NCI-H1436 treated with DMSO at 0.1 percent for 48 hours (cell line): ENCODE data around the gene RNF126.
A peak's percentile ranks its signal among the peaks of the same experiment; 100 is the strongest.
"Not testable (repeated sequence)": the region's sequence is repeated elsewhere in the genome, so short reads cannot be mapped to it uniquely, and the experiment has no call there.

ENCODE experiments used
- DNase-seq: peaks from one replicate; lab custom pipeline; 2025; lab: John Stamatoyannopoulos, UW

RNF126 gene

GRCh38 chr19:662962-663681 is at the start of gene RNF126:
RNF126 (minus strand) TSS chr19:663214; CDS start chr19:663121, 93 bp downstream.
- peak; percentile 56 for DNase-seq

- no peak for DNase-seq
Measured at GRCh38 chr19:711254-711653, 48.2 kb upstream of the RNF126 start.

DNA sequence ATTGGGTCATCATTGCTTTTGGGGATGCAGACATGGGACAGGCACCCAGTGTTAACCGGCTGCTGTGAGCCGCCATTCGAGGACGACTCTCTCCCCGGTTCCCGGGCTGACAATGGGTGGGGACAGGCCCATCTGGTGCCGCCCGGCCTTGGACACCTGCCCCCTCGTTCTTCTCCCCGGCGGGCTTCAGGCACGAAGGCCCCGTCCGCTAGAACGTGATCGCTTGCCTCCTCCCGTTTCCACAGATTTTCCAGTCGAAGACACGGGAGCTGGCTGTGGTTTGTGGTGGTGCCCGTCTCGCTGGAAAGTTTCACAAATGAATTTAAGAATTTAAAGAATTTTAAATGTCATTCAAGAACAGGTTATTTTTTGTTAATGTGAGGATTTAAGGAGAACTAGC is 47.8 kb upstream of the RNF126 start:
- no peak for DNase-seq

DNA sequence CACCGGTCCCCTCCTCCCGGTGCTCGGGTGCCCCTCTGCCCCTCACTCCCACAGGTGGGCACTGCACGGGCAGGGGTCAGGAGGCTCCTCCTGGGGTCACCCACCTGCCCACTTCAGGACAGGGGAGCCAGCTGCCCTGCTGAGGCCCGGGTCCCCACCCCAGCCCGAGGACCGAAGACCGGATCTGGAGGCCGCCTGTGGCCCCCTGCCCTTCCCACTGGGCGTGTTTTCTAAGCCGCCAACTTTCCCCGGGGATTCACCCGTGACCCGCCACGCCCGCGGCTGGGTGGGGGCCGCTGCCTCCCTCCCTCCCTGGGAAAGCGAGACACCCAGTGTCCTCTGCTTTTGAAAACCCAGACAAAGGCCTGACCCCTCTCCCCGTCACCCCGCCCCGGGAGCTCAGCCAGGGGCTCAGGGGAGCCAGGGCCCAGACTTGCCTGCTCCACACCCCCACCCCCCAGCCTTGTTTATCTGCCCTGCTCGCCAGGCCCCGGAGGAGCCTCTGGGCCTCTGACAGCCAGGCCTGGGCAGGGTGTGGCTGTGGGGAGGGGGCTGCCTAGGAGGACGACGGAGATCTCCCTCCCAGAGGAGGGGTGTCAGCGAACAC is 47.1 kb upstream of the RNF126 start:
- DNase-seq: no peak

DNA sequence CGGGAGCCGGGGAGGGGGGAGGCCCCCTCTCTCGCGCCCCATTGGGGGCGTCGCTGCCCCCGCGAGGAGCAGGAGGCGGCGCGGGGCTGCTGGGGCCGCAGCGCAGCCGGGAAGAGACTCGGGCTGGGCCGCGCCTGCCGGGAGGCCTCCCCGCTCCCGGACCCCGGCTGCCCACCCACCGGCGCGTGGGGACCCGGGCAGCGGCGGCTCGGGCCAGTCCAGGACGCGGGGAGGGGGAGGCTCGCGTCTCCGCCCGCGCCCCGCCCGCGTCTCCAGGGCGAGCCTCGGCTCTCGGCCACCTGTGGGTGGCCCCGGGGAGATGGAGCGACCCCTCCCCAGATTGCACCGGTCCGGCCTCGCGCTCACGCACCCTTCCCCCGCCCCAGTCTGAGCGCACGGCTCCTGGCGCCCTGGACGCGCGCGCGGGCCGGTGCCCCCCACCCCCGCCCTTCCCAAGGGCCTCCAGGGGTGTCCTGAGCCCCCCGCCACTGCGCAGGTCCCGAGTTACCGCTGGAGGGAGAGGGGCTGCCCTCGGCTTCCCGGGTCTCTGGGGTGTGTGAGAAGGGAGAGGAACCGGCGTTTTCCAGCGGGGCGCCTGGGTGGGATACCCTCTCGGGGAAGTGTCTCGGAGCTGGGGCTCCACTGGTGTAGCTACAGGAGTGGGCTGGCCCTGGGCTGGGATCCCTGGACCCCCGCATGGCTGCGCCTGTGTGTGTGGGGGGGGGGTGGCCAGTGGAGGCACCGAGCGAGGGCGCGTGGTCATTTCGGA is 46.4 kb upstream of the RNF126 start:
- DNase-seq: no peak

DNA sequence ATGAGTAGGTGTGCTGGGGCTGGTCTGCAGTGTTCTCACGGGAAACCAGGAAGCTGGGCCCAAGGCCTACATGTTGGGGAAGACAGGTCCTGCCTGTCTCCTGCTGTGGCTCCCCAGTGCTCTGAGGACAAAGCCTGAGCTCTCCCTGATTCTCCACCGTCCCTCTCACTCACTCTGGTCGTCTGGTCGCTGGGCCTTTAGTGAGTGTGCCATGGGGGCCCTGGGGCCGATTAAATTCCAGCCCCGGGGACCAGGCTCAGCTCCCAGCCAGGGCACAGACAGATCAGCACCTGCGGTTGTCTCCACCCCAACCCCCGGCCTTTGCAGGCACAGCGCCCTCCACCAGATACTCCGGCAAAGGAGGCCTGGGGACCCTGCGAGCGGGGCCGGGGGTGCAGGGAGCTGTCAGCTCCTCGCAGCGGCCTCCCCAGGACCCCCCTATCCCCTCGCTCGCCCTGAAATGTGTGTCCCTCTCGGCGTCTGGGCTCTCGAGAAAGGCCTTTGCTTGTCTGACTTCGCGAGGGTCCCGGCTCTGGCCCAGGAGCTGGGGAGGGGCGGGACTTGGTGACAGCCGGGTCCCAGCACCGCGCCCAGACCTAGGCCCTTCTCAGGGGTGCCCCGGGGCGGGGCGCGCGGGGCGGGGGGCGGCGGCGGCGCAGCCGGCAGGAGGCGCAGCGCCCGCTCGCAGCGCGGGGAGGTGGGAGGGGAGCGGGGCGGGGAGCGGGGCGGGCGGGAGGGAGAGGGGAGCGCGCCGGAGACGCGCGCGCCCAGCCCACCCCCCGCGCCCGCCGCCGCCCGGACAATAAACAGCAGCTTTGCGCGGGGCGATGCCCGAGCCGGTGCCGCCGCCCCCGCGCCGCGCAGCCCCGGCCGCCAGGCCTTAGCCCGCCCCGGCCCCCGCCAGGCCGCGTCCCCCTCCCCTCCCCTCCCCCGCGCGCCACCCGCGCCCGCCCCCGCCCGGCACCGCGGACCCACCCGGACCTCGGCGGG is 45.4 kb upstream of the RNF126 start, which contains the start of gene PALM:
TSS of gene PALM (plus strand) at position 782 of the 990 bp plus-strand sequence. CDS start 212 bp downstream, outside the sequence.
- no peak for DNase-seq

GRCh38 chr19:704447-704741 is 41.4 kb upstream of the RNF126 start:
- no peak for DNase-seq

GRCh38 chr19:703651-704446 is 40.8 kb upstream of the RNF126 start:
- no peak for DNase-seq

DNA sequence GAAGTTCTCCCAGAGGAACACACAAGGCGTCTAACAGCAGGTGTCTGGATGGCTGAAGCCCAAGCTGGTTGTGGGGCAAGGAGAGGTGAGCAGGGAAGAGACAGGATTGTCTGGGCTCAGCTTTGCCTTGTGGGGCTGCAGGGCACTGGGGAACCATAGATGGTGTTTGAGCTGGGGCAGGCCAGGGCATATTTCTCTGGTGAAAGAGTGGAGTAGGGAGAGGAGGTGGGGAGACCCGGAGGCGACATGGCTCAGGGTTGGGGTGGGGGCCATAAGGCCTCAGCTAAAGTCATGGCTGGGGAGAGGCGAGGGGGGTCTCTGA is 40.3 kb upstream of the RNF126 start:
- no peak for DNase-seq

GRCh38 chr19:702847-703246 is 39.8 kb upstream of the RNF126 start:
- not testable (repeated sequence) for DNase-seq

- DNase-seq: not testable (repeated sequence)
Measured at GRCh38 chr19:699885-700284, 36.9 kb upstream of the RNF126 start.

GRCh38 chr19:698529-698928 is 35.5 kb upstream of the RNF126 start:
- DNase-seq: not testable (repeated sequence)

- DNase-seq: no peak
Measured at GRCh38 chr19:695352-695949, 32.4 kb upstream of the RNF126 start, which contains the start of gene PRSS57. PRSS57 (minus strand) TSS chr19:695452; CDS start chr19:695430, 22 bp downstream.

- no peak for DNase-seq
Measured at GRCh38 chr19:694481-695351, 31.7 kb upstream of the RNF126 start.

DNA sequence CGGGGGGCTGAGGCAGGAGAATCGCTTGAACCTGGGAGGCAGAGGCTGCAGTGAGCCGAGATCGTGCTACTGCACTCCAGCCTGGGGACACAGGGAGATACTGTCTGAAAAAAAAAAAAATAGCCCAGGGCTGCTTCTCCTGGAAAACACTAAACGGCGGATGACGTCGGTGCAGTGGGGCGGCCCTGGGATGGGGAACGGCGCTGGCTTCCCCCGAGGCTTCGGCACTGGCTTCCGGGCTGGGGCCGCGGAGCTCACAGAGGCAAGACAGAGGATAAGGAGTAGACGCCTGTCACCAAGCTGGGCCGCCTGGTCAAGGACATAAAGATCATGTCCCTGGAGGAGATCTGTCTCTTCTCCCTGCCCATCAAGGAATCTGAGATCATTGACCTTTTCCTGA is 27.2 kb upstream of the RNF126 start:
- DNase-seq: no peak

DNA sequence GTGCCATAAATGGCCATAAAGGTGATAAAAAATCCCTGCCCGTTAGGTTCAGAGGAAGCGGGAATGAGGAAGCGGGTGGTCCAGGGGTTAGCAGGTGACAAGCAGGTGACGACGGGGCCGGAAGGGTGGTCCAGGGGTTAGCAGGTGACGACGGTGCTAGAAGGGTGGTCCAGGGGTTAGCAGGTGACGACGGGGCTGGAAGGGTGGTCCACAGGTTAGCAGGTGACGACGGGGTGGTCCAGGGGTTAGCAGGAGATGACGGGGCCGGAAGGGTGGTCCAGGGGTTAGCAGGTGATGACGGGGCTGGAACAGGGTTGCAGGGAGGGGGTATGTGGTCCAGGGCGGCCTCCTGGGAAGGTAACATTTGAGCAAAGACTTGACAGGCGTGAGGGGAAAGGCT is 26.0 kb upstream of the RNF126 start:
- DNase-seq: no peak

DNA sequence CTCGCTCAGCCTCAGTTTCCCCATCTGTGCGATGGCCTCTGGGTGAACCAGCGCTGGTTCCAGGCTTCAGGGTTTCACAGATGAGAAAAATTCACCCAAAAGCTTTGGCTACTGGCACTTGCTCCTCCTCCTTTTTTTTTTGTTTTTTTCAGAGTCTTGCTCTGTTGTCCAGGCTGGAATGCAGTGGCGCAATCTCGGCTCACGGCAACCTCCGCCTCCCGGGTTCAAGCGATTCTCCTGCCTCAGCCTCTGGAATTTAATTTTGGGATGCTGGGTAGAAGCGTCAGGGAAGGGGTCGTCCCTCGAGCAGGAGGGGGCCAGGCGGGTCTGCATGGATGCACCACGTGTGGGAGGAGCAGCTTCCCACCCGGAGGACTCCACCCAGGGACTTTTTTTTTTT is 25.2 kb upstream of the RNF126 start:
- DNase-seq: no peak

DNA sequence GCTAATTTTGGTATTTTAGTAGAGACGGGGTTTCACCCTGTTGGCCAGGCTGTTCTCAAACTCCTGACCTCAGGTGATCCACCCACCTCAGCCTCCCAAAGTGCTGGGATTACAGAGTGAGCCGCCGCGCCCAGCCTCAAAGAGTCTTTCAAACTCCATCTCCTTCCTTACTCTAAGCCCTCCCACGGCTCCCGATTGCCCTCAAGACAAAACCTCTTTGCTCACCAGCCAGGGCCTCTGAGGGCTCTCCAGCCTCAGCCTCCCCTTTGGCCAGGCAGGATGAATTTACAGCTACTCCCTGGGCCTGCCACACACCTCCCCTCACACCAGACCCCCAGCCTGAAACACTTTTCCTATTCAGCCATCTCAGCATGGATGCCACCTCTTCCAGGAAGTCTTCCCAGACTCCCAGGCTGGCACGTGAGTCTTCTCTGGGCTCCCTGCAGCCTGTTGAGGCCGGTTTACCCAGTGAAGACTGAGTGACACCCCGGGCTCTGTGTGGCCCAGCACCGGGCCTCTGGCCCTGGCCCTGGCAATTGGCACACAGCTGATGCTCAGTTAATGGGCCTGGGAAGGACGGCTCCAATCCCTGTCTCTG is 24.7 kb upstream of the RNF126 start:
- DNase-seq: no peak

- DNase-seq: no peak
Measured at GRCh38 chr19:686589-687297, 23.7 kb upstream of the RNF126 start.
